GM12865 (cell line): ENCODE measurements around the gene DEDD2.

Source experiments
- DNase-seq: peaks from one replicate; pipeline ENCODE4 v3.0.0; 2010; ENCODE audit warnings: low read depth
- H3K4me3 ChIP-seq: 2 replicates; pipeline ENCODE4 v1.5.1; 2011; ENCODE audit warnings: mild to moderate bottlenecking, low read depth, low read length, control low read depth
- TF ChIP-seq, protein P1 (sequence below): IDR thresholded peaks from 2 replicates; pipeline ENCODE4 v1.5.1; 2011; ENCODE audit warnings: low read length, control low read depth, low read depth, inconsistent platforms; ENCODE audit not compliant: insufficient read depth; ENCODE audit errors: missing control alignments

Gene DEDD2

DNA sequence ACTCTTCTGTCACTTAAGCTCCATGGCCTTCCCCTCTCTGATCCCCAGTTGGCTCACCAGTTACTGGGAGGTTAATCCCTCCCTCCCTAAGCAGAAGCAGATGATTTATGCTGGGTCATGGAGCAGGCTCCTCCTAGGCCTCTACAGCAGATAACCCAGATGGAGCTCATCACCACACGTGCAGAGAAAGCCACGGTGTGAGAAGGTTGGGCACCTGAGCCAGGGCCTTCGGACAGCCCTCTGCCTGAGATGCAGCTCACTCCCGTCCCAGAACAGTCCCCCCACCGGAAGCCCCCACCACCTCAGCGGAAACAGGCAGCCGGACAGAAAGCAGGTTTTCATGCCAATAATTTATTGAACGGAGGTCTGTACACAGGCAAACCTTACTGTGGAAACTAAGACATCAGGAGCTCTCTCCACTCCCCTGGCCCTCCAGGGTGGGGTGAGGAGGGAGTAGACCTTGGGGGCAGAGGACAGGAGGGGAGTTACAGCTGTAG, 12.4 kb upstream of the DEDD2 start:
- TF ChIP-seq, protein P1, sequence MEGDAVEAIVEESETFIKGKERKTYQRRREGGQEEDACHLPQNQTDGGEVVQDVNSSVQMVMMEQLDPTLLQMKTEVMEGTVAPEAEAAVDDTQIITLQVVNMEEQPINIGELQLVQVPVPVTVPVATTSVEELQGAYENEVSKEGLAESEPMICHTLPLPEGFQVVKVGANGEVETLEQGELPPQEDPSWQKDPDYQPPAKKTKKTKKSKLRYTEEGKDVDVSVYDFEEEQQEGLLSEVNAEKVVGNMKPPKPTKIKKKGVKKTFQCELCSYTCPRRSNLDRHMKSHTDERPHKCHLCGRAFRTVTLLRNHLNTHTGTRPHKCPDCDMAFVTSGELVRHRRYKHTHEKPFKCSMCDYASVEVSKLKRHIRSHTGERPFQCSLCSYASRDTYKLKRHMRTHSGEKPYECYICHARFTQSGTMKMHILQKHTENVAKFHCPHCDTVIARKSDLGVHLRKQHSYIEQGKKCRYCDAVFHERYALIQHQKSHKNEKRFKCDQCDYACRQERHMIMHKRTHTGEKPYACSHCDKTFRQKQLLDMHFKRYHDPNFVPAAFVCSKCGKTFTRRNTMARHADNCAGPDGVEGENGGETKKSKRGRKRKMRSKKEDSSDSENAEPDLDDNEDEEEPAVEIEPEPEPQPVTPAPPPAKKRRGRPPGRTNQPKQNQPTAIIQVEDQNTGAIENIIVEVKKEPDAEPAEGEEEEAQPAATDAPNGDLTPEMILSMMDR: no peak
- DNase-seq: no peak
- no peak overlapping the region for H3K4me3 ChIP-seq

- TF ChIP-seq, protein P1: peak; percentile 1
- DNase-seq: no peak
- H3K4me3 ChIP-seq: no peak overlapping the region
Measured at GRCh38 chr19:42229301-42229854, 11.9 kb upstream of the DEDD2 start.

DNA sequence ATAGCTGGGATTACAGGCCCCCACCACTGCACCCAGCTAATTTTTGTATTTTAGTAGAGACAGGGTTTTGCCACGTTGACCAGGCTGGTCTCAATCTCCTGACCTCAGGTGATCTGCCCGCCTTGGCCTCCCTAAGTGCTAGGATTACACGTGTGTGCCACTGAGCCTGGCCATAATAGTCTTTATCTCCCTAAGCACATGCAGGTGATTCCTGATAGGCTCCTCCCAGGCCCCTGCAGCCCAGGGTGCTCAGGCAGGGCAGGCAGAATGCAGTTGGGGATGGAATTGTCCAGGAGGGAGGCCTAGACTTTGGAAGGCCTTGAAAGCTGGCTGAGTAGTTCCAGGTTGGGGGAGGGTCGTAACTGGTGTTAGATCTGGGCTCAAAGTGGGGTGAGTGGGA, 11.2 kb upstream of the DEDD2 start:
- TF ChIP-seq, protein P1: no peak
- H3K4me3 ChIP-seq: no peak overlapping the region
- no peak for DNase-seq

GRCh38 chr19:42226886-42227285, 9.4 kb upstream of the DEDD2 start:
- H3K4me3 ChIP-seq: no peak overlapping the region
- no peak for DNase-seq
- TF ChIP-seq, protein P1: no peak

DNA sequence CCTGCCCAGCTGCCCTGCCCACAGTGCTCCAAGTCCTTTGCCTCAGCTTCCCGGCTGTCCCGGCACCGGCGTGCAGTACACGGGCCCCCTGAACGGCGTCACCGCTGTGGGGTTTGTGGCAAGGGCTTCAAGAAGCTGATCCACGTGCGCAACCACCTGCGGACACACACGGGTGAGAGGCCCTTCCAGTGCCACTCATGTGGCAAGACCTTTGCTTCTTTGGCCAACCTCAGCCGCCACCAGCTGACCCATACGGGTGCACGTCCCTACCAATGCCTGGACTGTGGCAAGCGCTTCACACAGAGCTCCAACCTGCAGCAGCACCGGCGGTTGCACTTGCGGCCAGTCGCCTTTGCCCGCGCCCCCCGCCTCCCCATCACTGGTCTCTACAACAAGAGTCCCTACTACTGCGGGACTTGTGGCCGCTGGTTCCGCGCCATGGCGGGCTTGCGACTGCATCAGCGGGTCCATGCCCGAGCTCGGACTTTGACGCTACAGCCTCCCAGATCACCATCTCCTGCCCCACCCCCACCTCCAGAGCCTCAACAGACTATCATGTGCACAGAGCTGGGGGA, 8.3 kb upstream of the DEDD2 start:
- TF ChIP-seq, protein P1: no peak
- no peak for DNase-seq
- no peak overlapping the region for H3K4me3 ChIP-seq

DNA sequence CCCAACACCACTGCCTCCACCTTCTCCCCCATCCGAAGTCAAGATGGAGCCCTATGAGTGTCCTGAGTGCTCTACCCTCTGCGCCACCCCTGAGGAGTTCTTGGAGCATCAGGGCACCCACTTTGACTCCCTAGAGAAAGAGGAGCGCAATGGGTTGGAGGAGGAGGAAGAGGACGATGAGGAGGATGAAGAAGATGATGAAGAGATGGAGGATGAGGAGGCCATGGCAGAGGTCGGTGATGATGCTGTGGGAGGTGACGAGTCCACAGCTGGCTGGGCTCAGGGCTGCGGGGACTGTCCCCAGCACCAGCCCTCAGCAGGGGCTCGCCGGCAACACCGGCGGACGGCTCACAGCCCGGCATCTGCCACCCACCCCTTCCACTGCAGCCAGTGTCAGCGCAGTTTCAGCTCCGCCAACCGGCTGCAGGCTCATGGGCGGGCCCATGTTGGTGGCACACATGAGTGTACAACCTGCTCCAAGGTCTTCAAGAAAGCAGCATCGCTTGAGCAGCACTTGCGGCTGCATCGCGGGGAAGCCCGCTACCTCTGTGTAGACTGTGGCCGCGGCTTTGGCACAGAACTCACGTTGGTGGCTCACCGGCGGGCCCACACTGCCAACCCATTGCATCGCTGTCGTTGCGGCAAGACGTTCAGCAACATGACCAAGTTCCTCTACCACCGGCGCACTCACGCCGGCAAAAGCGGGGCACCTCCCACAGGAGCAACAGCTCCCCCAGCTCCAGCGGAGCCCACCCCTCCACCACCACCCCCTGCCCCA, 7.7 kb upstream of the DEDD2 start:
- no peak for DNase-seq
- H3K4me3 ChIP-seq: no peak overlapping the region
- TF ChIP-seq, protein P1: no peak
